GM19240 (cell line): ENCODE measurements around the gene RHOF.

Experiments
- DNase-seq: peaks from one replicate; pipeline ENCODE4 v3.0.0; 2011; ENCODE audit warnings: low spot score; ENCODE audit not compliant: insufficient read length

RHOF gene

GRCh38 chr12:121819212-121819949, 25.9 kb upstream of the RHOF start:
- no peak for DNase-seq

GRCh38 chr12:121817648-121818043, 24.2 kb upstream of the RHOF start:
- no peak for DNase-seq

GRCh38 chr12:121816925-121817647, 23.6 kb upstream of the RHOF start:
- no peak for DNase-seq

- no peak for DNase-seq
Observed at GRCh38 chr12:121815263-121815662, 21.8 kb upstream of the RHOF start.

GRCh38 chr12:121814429-121815119, 21.1 kb upstream of the RHOF start:
- no peak for DNase-seq

- no peak for DNase-seq
Observed at GRCh38 chr12:121813951-121814350, 20.5 kb upstream of the RHOF start.

- DNase-seq: no peak
Observed at GRCh38 chr12:121812921-121813896, 19.7 kb upstream of the RHOF start.

- DNase-seq: peak; percentile 61
Observed at GRCh38 chr12:121812320-121812871, 18.9 kb upstream of the RHOF start.

GRCh38 chr12:121811434-121812319, 18.2 kb upstream of the RHOF start:
- DNase-seq: peak; percentile 96

- no peak for DNase-seq
Observed at GRCh38 chr12:121810833-121811433, 17.4 kb upstream of the RHOF start.

- no peak for DNase-seq
Observed at GRCh38 chr12:121810234-121810817, 16.8 kb upstream of the RHOF start.

- no peak for DNase-seq
Observed at GRCh38 chr12:121809712-121810116, 16.2 kb upstream of the RHOF start.

- DNase-seq: no peak
Observed at GRCh38 chr12:121808623-121809022, 15.1 kb upstream of the RHOF start.

GRCh38 chr12:121807642-121808347, 14.3 kb upstream of the RHOF start:
- no peak for DNase-seq

GRCh38 chr12:121806546-121807423, 13.3 kb upstream of the RHOF start:
- no peak for DNase-seq

- DNase-seq: no peak
Observed at GRCh38 chr12:121806009-121806545, 12.6 kb upstream of the RHOF start.
